Activated T-cell treated with anti-CD3 and anti-CD28 coated beads, Interleukin-2, amount 50 U/mL, for 48 hours (primary cell): Measurements from ENCODE around the gene DOK3.
"Not testable (repeated sequence)": the region's sequence is repeated elsewhere in the genome, so short reads cannot be mapped to it uniquely, and the experiment has no call there.

ENCODE experiments used
- DNase-seq, 2 experiments: peaks; one replicate each; pipeline ENCODE4 v3.0.0-alpha.2; 2020

Gene DOK3

GRCh38 chr5:177496070-177496726 lies 13.4 kb downstream of the DOK3 start:
- DNase-seq = no peak

- DNase-seq = no peak
Observed at GRCh38 chr5:177495243-177496060, 14.2 kb downstream of the DOK3 start.

DNA sequence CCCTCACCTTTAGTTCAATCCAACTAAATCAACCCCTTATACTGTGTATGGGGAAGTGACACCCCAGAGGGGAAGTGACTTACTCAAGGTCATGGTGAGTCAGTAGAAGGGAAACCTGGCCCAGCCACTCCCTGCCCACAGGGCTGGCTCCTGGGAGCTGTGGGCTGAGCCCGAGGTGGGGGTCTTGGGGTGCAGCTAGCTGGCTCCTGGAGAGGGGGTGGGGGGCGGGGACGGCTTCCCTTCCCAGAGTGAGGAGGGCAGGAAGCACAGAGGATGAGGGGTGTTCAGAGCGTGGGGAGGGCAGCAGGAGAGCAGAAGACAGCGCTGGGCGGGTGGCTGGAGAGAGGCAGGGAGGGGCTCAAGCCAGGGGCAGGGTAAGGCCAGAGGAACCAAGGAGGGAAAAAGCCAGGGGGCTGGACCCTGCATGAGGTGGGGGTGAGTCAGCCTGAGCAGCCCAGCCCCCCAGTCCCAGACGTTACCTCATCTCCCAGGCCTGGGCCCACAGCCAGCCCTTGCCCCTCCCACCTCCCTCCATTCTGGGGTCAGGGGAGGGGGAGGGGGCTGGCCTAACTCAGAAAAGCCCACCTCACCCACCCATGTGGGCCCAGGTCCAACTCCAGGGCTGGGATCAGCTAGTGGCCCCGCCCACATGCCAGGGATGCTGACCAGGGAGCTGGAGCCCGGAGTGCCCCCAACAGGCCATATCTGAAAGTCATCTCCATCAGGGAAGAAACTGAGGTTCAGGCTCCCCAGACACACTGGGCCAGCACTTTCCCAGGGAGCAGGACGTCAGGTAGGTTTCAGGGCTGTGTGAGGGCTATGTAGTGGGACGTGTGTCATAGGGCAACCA lies 15.1 kb downstream of the DOK3 start:
- peak; percentile 61 to 64 for DNase-seq

- no peak for DNase-seq
Observed at GRCh38 chr5:177493795-177494345, 15.8 kb downstream of the DOK3 start.

- DNase-seq = no peak
Observed at GRCh38 chr5:177492841-177493240, 16.8 kb downstream of the DOK3 start.

DNA sequence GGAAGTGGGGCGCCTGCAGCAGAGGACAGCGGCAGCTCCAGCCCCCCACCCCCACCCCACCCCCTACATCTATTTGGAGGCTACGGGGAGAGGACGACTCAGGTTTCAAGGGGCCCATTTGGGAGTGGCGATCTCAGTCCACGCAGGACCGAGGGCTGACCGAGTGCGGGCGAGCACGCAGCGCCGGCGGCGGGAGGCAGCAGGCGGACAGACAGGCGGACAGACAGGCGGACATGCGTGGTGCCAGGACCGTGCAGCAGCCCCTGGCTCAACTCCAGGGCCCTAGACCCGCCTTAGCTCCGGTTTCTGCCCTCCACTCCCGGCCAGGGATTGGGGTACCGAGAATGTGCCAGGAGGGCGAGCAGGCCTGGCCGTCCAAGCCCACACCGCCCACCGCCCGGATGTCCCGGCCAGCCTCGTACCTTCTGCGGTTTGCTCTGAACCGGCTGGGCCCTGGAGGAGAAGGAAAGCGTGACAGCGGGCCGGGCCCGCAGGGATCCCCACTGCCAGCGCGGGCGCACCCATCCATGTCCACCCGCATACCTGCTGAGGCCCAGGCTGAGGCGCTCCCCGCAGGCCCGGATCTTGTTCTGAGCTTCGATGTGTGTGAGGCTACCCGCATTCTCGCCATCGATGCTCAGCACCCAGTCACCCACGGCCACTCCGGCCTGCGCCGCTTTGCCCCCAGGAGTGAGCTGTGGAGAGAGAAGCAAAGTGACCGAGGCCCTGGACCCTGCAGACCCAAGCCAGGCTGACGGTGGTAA lies 17.5 kb downstream of the DOK3 start:
- no peak for DNase-seq

GRCh38 chr5:177491429-177491945 lies 18.1 kb downstream of the DOK3 start:
- peak; percentile 67 to 73 for DNase-seq

DNA sequence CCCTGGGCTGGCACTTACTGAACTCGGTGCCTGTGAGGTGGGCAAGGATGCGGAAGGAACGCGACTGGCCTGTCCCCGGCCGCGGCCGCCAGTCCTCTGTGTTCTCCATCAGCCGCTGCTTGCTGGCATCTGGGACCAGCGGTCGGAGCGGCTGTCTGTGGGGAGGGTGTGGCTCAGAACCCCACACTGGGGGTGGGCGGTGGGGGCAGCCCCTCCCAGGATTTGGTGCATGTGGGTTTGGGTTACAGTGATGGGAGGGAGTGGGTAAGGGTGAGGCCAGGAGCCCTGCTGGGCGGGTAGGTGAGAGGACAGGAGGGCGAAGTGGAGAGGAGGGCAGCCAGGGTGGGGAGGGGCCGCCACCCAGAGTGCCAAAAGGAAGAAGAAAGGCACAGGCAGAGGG lies 18.6 kb downstream of the DOK3 start:
- no peak for DNase-seq

DNA sequence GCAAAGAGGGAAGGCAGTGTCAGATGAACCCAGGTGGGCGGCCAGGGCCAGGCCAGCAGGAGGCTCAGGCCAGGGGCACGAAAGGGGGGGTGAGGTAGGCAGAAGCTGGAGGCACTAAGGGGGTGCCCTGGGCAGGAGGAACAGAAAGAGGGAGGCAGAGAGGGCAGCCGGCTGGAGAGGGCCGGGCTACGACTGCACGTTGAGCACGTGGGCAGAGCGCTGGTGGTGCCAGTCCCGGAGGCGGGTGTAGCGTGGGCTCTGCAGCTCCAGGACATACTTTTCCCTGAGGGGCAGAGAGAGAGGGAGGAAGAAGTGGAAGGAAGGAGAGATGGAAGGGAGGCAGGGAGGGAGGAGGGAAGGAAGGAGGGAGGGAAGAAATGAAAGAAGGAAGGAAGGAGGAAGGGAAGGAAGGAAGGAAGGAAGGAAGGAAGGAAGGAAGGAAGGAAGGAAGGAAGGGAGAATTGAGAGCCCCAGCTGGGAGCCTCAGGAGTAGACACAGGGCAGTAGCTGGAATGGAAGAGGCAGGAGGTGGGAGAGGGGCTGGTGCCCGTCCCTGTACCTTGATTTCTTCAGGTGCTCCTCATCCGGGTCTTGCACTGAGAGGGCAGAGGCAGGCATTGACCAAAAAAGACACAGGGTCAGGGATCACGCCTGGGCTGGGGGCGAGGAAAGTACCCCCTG lies 19.2 kb downstream of the DOK3 start:
- no peak for DNase-seq

DNA sequence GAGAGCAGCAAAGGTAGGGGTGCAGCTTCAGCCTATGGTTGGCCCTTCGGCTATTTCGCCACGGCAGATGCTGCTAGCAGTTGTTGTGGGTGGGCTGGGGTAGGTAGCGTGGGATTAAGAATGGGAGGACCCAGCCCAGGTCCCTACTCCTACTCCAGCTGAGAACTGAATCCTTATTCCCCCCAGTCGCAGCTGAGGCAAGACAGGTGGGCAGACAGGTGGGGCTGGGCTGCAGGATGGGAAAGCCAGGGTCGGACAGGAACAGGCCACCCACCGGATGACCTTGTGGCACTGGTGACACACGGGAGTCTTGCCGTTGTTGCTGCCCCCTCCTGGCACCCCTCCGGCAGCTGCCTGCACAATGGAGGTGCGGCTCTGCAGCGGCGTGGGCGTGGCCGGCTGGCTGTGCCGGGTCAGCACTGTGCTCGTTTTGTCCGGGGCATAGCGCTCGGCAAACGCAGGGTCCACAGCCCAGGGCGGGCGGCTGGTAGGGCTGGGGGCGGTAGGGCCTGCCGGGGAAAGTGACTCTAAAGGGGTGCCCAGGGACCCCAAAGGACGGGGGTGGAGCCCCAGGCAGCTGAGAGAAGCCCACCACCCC lies 20.4 kb downstream of the DOK3 start:
- DNase-seq = no peak

- no peak for DNase-seq
Observed at GRCh38 chr5:177487975-177488374, 21.7 kb downstream of the DOK3 start.

- no peak for DNase-seq
Observed at GRCh38 chr5:177487144-177487543, 22.5 kb downstream of the DOK3 start.

DNA sequence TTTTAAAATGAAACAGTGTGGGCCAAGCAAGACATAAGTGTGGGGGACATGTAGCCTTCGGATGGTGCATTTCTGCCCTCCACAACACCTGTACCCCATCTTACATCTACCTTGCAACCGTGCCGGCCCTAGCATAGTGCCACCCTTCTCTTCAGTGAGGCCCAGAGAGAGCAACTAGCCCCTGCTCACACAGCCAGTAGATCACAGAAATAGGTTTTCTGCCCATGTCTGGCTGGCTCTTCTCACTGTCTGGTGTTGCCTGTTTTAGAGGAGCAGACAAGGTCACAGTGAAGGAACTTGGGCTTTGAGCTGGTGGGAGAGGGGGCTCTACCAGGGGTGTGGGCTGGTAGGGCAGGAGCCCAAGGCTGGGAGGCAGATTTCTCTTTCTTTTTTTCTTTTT lies 23.4 kb downstream of the DOK3 start:
- no peak for DNase-seq

GRCh38 chr5:177485753-177486152 lies 23.9 kb downstream of the DOK3 start:
- DNase-seq = not testable (repeated sequence)

- no peak for DNase-seq
Observed at GRCh38 chr5:177484902-177485549, 24.6 kb downstream of the DOK3 start.

DNA sequence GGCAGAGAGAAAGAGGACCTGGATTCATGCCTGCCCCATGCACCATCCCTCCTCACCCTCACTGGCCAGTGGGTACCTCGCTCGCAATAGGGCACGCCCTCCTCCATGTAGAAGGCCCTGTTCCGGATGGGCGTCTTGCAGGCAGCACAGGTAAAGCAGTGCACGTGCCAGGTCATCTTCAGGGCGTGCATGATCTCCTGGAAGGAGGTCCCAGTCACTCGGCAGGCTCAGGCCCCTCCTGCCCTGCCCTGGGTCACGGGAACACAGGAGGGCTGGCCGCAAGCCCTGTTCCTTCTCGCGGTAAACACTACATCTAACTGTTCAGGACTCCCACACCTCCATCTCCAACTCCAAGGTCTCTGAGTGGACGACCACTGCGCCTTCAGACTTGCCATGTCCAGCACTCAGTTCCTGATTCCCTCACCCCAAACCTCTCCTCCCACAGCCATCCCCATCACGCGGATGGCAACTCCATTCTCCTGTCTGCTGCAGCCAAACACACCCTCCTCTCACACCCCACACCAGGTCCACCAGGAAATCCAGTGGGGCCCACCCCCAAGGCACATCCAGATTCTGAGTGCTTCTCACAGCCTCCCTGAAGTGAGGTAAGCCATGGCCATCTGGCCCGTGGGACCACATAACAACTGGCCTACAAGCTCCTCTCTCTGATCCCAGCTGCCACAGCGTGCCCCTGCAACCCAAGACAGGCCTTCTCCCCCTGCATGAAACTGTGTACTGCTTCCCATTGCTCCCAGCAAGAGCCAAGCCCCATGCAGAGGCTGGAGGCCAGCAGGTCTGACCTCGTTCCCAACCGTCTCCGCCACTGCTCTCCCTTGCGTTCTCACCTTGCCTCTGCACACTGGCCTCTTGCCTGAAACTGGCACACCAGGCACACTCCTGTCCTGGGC lies 25.4 kb downstream of the DOK3 start:
- no peak for DNase-seq

DNA sequence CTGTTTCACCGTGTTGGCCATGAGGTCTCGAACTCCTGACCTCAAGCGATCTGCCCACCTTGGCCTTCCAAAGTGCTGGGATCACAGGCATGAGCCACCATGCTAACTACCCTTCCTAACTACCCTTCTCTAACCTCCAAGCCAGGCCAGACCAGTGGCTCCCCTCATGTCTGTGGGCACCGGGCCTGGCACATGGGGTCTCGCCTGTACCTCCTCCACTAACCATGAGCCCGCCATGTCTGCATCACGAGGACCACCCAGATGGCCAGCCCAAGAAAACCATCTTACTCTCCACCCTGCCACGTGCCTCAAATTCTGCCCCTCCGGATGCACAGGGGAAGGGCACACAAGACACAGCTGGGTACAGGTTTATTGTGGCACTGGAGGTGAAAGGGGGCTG lies 26.6 kb downstream of the DOK3 start:
- no peak for DNase-seq

- no peak for DNase-seq
Observed at GRCh38 chr5:177482359-177482795, 27.2 kb downstream of the DOK3 start.

- DNase-seq = no peak
Observed at GRCh38 chr5:177479774-177480173, 29.9 kb downstream of the DOK3 start.
